ENCODE data around the gene MCM7. TPM values are rescaled to one million over a fixed set of nuclear protein-coding genes. Genes with fewer than 3 reads are reported as not detected.

The MCM7 gene
- total and polyA plus RNA-seq, 2 of the 4 experiments (the other 2 are of a cell fraction): 104 to 137 TPM

DNA sequence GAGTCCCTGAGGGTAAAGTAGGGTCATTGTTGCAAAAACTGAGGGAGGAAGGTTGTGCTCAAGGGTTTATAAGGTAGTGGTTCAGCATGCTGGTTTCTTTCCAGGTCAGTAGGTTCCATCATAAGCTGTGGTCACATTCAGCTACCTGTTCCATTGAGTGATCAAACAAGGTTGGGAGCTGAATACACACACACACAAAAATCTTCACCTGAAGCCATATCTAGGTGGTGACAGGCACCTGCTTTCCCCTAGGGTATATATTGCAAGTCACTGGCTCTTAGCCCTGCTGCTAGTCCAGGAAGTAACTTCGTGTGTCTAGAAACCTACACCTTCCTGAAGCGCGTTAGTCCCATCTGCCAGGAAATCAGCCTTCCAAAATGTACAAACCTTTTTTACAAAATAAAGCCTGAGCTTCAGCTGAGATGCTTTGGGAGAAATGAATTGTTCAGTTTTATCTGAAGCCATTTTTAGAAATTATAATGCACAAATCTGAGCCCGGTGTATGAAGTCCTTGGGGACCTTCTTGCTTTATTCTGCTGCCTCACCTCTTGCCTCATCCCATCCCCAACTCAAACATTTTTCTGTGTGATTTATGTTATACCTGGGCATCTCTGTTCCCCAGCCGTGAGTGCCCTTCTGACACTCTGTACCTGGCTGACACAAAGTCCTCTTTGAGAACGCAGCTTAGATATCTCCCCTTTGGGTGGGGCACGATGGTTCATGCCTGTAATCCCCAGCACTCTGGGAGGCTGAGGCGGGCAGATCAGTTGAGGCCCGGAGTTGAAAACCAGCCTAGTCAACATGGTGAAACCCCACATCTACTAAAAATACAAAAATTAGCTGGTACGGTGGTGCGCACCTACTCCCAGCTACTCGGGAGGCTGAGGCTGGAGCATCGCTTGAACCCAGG, 36.9 kb upstream of the MCM7 start:
- no peaks in the 10 kb centered on the region for H3K9me1 ChIP-seq (ENCODE audit: insufficient read depth, low read length)
- no peaks in the 10 kb centered on the region for H4K20me1 ChIP-seq (ENCODE audit: insufficient read depth, low read length)
- H3K9me3 ChIP-seq (ENCODE audit: control insufficient read depth, insufficient read depth, low read length): no peaks in the 10 kb centered on the region
- peaks cover 2% of the 10 kb centered on the region; the same call in 1 of the 2 replicates for H3K27me3 ChIP-seq (ENCODE audit: control insufficient read depth, insufficient read depth, low read length)
- no peak overlapping the region for H4K5ac ChIP-seq (ENCODE audit: low read depth, low read length)
- BruUV-seq (replicated peaks): no TSS peak
- no peak overlapping the region for H3K14ac ChIP-seq (replicated peaks; ENCODE audit: low read depth, low read length)
- H3K56ac ChIP-seq (ENCODE audit: extremely low read depth, insufficient read depth, low read length): no peak overlapping the region
- no peaks in the 10 kb centered on the region for H3K79me1 ChIP-seq (ENCODE audit: low read depth in 1 of 2, low read length in 2 of 2)
- no peak overlapping the region for H3K4me2 ChIP-seq (ENCODE audit: low read depth, low read length)
- intact Hi-C loops (cut with micrococcal nuclease): no loop called here
- no peak overlapping the region for H4K8ac ChIP-seq (ENCODE audit: low read depth in 2 of 2, low read length in 2 of 2)
- H4K91ac ChIP-seq (ENCODE audit: insufficient read depth, low read depth, low read length): no peak overlapping the region
- no peak overlapping the region for H2AK9ac ChIP-seq (replicated peaks; ENCODE audit: low read depth, low read length, poor library complexity)
- H3K4me1 ChIP-seq (ENCODE audit: control insufficient read depth, insufficient read depth, low read length): no peaks in the 10 kb centered on the region
- no peak overlapping the region for H3K9ac ChIP-seq (ENCODE audit: low read depth, low read length)
- ATAC-seq (ENCODE audit: low read depth) (no peak), DNase-seq (no peak)
- ChIA-PET CTCF (no interaction called here), POLR2A (ENCODE audit: unreplicated experiment) (no interaction called here)
- no peak overlapping the region for H3K4me3 ChIP-seq (ENCODE audit: insufficient read depth, low read depth, low read length)
- H3K27ac ChIP-seq (ENCODE audit: insufficient read depth, low read length): no peak overlapping the region
- in situ Hi-C loops (cut with MboI; ENCODE audit: low sequenced_read_pairs): loop anchor here (5.0 to 10.0 kb wide), 2 partner anchors 69 to 207 kb away; no protein-coding TSS in a partner anchor
- H2AFZ ChIP-seq (replicated peaks; ENCODE audit: low read length, poor library complexity): no peak overlapping the region
- no peak overlapping the region for H2AK5ac ChIP-seq (ENCODE audit: low read depth, low read length)
- H3K18ac ChIP-seq (ENCODE audit: low read depth, low read length): no peak overlapping the region
- no peak overlapping the region for H2BK5ac ChIP-seq (ENCODE audit: low read depth, low read length, poor library complexity, severe bottlenecking)
- no peaks in the 10 kb centered on the region for H3K36me3 ChIP-seq (ENCODE audit: control insufficient read depth, insufficient read depth, low read length)
- H3K23ac ChIP-seq (ENCODE audit: low read depth, low read length): no peak overlapping the region
- no peak overlapping the region for H2BK15ac ChIP-seq (ENCODE audit: low read depth, low read length)
- H3K4ac ChIP-seq (ENCODE audit: low read depth, low read length): no peak overlapping the region
- 71% methylated on average over 1 of the region's 13 CpGs; no CpG with 5 or more reads in 1 of the 2 experiments for WGBS, 2 experiments (ENCODE audit: extremely low coverage in 2 of 2, insufficient read length in 1 of 2)
- H2BK120ac ChIP-seq (ENCODE audit: low read depth, low read length): no peak overlapping the region
- no peak overlapping the region for H2BK20ac ChIP-seq (ENCODE audit: low read depth, low read length)
- dilution Hi-C loops (cut with HindIII; ENCODE audit: low sequenced_read_pairs, unreplicated experiment): no loop called here
- TF ChIP-seq, protein P1, sequence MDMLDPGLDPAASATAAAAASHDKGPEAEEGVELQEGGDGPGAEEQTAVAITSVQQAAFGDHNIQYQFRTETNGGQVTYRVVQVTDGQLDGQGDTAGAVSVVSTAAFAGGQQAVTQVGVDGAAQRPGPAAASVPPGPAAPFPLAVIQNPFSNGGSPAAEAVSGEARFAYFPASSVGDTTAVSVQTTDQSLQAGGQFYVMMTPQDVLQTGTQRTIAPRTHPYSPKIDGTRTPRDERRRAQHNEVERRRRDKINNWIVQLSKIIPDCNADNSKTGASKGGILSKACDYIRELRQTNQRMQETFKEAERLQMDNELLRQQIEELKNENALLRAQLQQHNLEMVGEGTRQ (IDR thresholded peaks at IDR 0.05; ENCODE audit: low read depth, low read length): no peak
- TF ChIP-seq RFX5 (IDR thresholded peaks at IDR 0.05; ENCODE audit: low read depth, low read length) (no peak), MXI1 (IDR thresholded peaks at IDR 0.05; ENCODE audit: borderline replicate concordance, low read depth, low read length) (no peak), RAD21 (IDR thresholded peaks at IDR 0.05; ENCODE audit: low read length) (no peak), MAZ (IDR thresholded peaks at IDR 0.05; ENCODE audit: borderline replicate concordance, low read depth, low read length) (no peak), FOS (IDR thresholded peaks at IDR 0.05; ENCODE audit: low read depth, low read length) (no peak), MAFK (IDR thresholded peaks at IDR 0.05; ENCODE audit: low read depth, low read length) (no peak), CHD1 (IDR thresholded peaks at IDR 0.05; ENCODE audit: low read depth, low read length) (no peak), SMC3 (IDR thresholded peaks at IDR 0.05; ENCODE audit: low read depth, low read length) (no peak), RCOR1 (IDR thresholded peaks at IDR 0.05; ENCODE audit: insufficient replicate concordance, low read length) (no peak), POLR2A (IDR thresholded peaks at IDR 0.05; ENCODE audit: low read depth, low read length) (no peak), NFE2L2 (IDR thresholded peaks at IDR 0.05; ENCODE audit: low read depth, low read length) (no peak), CEBPB (IDR thresholded peaks at IDR 0.05; ENCODE audit: low read depth, low read length) (no peak)
- TF ChIP-seq, protein P2, sequence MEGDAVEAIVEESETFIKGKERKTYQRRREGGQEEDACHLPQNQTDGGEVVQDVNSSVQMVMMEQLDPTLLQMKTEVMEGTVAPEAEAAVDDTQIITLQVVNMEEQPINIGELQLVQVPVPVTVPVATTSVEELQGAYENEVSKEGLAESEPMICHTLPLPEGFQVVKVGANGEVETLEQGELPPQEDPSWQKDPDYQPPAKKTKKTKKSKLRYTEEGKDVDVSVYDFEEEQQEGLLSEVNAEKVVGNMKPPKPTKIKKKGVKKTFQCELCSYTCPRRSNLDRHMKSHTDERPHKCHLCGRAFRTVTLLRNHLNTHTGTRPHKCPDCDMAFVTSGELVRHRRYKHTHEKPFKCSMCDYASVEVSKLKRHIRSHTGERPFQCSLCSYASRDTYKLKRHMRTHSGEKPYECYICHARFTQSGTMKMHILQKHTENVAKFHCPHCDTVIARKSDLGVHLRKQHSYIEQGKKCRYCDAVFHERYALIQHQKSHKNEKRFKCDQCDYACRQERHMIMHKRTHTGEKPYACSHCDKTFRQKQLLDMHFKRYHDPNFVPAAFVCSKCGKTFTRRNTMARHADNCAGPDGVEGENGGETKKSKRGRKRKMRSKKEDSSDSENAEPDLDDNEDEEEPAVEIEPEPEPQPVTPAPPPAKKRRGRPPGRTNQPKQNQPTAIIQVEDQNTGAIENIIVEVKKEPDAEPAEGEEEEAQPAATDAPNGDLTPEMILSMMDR (conservative IDR thresholded peaks at IDR 0.05; ENCODE audit: low read depth, low read length): no peak
- TF ChIP-seq, protein P3, sequence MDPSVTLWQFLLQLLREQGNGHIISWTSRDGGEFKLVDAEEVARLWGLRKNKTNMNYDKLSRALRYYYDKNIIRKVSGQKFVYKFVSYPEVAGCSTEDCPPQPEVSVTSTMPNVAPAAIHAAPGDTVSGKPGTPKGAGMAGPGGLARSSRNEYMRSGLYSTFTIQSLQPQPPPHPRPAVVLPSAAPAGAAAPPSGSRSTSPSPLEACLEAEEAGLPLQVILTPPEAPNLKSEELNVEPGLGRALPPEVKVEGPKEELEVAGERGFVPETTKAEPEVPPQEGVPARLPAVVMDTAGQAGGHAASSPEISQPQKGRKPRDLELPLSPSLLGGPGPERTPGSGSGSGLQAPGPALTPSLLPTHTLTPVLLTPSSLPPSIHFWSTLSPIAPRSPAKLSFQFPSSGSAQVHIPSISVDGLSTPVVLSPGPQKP (IDR thresholded peaks at IDR 0.05; ENCODE audit: borderline replicate concordance, low read depth, low read length): no peak
